Sigmoid colon (tissue), 4 donors: ENCODE measurements around the gene GGTLC1.
"Not testable (repeated sequence)": the region's sequence is repeated elsewhere in the genome, so short reads cannot be mapped to it uniquely, and the experiment has no call there.

Source experiments
- CTCF ChIP-seq, 4 experiments: fragments of 450-650 bp in 3 of 4; fragments of 200-600 bp in 1 of 4; IDR thresholded peaks; one replicate each; pipeline ENCODE4 v1.5.1; 2016 to 2019; ENCODE audit warnings: antibody characterized with exemption in 4 of 4, mild to moderate bottlenecking in 3 of 4, moderate library complexity in 2 of 4
- EP300 ChIP-seq, 4 donors: sonication (generic); formaldehyde crosslinking; IDR thresholded peaks; one replicate each; pipeline ENCODE4 v1.6.1; 2017; ENCODE audit warnings: antibody characterized with exemption in 4 of 4
- POLR2A ChIP-seq, 2 donors: fragments of 450-650 bp; IDR thresholded peaks; one replicate each; pipeline ENCODE4 v1.6.1; 2016; ENCODE audit warnings: antibody characterized with exemption in 2 of 2, mild to moderate bottlenecking in 2 of 2, moderate library complexity in 2 of 2
- POLR2AphosphoS5 ChIP-seq, 4 donors: sonication (generic); formaldehyde crosslinking; IDR thresholded peaks; one replicate each; pipeline ENCODE4 v1.6.1; 2017; ENCODE audit warnings: antibody characterized with exemption in 4 of 4

GRCh38 chr20:23986310-23986709, 2.3 kb downstream of the GGTLC1 start:
- not testable (repeated sequence) for TF ChIP-seq CTCF, POLR2A, POLR2AphosphoS5, EP300 (IDR thresholded peaks at IDR 0.05)
